ENCODE data around the gene B3GAT2. TPM values are rescaled to one million over a fixed set of nuclear protein-coding genes. Genes with fewer than 3 reads are reported as not detected.

Gene B3GAT2
- total and polyA plus RNA-seq, 2 donors (not counting 1 experiment from before 2014, with no cell fraction given), result not detected

GRCh38 chr6:70860045-70860444 lies 96.8 kb downstream of the B3GAT2 start:
- Histone ChIP-seq H3K9ac (ENCODE audit: low read length) (no peak overlapping the region), H3K9me3 (ENCODE audit: control extremely low read depth in 1 of 3, control insufficient read depth in 2 of 3, insufficient read depth in 1 of 3, low read length in 2 of 3) (no peaks in the 10 kb centered on the region), H3K27me3 (replicated peaks in 1 of 4; ENCODE audit: control extremely low read depth in 1 of 4, control insufficient read depth in 3 of 4, insufficient read depth in 4 of 4, low read length in 3 of 4) (no peaks in the 10 kb centered on the region), H3K4me3 (ENCODE audit: control extremely low read depth in 1 of 5, extremely low read depth in 1 of 5, insufficient read depth in 1 of 5, low read depth in 2 of 5, low read length in 4 of 5) (no peak overlapping the region), H3K79me2 (ENCODE audit: control insufficient read depth, insufficient read depth, low read length) (no peaks in the 10 kb centered on the region), H3K36me3 (replicated peaks in 1 of 2; ENCODE audit: control extremely low read depth in 1 of 2, control insufficient read depth in 1 of 2, extremely low read depth in 1 of 2, insufficient read depth in 2 of 2, low read length in 1 of 2) (no peaks in the 10 kb centered on the region), H3K4me2 (replicated peaks; ENCODE audit: low read depth, low read length, poor library complexity, severe bottlenecking) (no peak overlapping the region), H3K27ac (ENCODE audit: low read length in 2 of 2) (no peak overlapping the region), H3K4me1 (ENCODE audit: control insufficient read depth in 2 of 2, insufficient read depth in 2 of 2, low read length in 2 of 2) (peaks cover 17 to 27% of the 10 kb centered on the region in 2 donors), H2AFZ (ENCODE audit: insufficient read depth, low read depth, low read length, poor library complexity, severe bottlenecking) (no peak overlapping the region), H4K20me1 (ENCODE audit: control insufficient read depth, insufficient read depth, low read length, poor library complexity, severe bottlenecking) (peaks cover 5% of the 10 kb centered on the region)
- ChIA-PET CTCF (interaction anchor here (0.5 to 1.1 kb wide), 3 partner anchors 24 to 42 kb away, joined by 3 to 4 read pairs (median 3); no protein-coding TSS in a partner anchor), POLR2A (no interaction called here)
- no peak overlapping the region for H3K4me3 Mint-ChIP-seq
- no peak for DNase-seq
- H3K27ac Mint-ChIP-seq, result no peak overlapping the region
- TF ChIP-seq EZH2 (IDR thresholded peaks at IDR 0.05; ENCODE audit: borderline replicate concordance, insufficient read depth, low read depth, low read length, poor library complexity, severe bottlenecking), result no peak
- TF ChIP-seq, protein P1, sequence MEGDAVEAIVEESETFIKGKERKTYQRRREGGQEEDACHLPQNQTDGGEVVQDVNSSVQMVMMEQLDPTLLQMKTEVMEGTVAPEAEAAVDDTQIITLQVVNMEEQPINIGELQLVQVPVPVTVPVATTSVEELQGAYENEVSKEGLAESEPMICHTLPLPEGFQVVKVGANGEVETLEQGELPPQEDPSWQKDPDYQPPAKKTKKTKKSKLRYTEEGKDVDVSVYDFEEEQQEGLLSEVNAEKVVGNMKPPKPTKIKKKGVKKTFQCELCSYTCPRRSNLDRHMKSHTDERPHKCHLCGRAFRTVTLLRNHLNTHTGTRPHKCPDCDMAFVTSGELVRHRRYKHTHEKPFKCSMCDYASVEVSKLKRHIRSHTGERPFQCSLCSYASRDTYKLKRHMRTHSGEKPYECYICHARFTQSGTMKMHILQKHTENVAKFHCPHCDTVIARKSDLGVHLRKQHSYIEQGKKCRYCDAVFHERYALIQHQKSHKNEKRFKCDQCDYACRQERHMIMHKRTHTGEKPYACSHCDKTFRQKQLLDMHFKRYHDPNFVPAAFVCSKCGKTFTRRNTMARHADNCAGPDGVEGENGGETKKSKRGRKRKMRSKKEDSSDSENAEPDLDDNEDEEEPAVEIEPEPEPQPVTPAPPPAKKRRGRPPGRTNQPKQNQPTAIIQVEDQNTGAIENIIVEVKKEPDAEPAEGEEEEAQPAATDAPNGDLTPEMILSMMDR (IDR thresholded peaks at IDR 0.05), result no peak
- peaks cover 32% of the 10 kb centered on the region for H3K4me1 Mint-ChIP-seq
- no CpG with 5 or more reads among the region's 1 CpG for WGBS (ENCODE audit: insufficient coverage)
- H3K27me3 Mint-ChIP-seq, result no peaks in the 10 kb centered on the region
- intact Hi-C loops (cut with micrococcal nuclease), result no loop called here
- no peak for ATAC-seq (ENCODE audit: low read depth)
- no peaks in the 10 kb centered on the region for H3K9me3 Mint-ChIP-seq (ENCODE audit: insufficient read depth)

GRCh38 chr6:70857387-70858077 lies 99.3 kb downstream of the B3GAT2 start:
- no peaks in the 10 kb centered on the region for H3K9me3 Mint-ChIP-seq (ENCODE audit: insufficient read depth)
- no peak overlapping the region for H3K27ac Mint-ChIP-seq
- Histone ChIP-seq H3K27ac (ENCODE audit: low read length in 2 of 2) (no peak overlapping the region), H3K27me3 (replicated peaks in 1 of 4; ENCODE audit: control extremely low read depth in 1 of 4, control insufficient read depth in 3 of 4, insufficient read depth in 4 of 4, low read length in 3 of 4) (no peaks in the 10 kb centered on the region), H3K4me1 (ENCODE audit: control insufficient read depth in 2 of 2, insufficient read depth in 2 of 2, low read length in 2 of 2) (peaks cover 10 to 17% of the 10 kb centered on the region in 2 donors), H4K20me1 (ENCODE audit: control insufficient read depth, insufficient read depth, low read length, poor library complexity, severe bottlenecking) (peaks cover 5% of the 10 kb centered on the region), H3K36me3 (replicated peaks in 1 of 2; ENCODE audit: control extremely low read depth in 1 of 2, control insufficient read depth in 1 of 2, extremely low read depth in 1 of 2, insufficient read depth in 2 of 2, low read length in 1 of 2) (peaks cover 1 to 6% of the 10 kb centered on the region in 2 experiments), H3K4me3 (ENCODE audit: control extremely low read depth in 1 of 5, extremely low read depth in 1 of 5, insufficient read depth in 1 of 5, low read depth in 2 of 5, low read length in 4 of 5) (no peak overlapping the region), H3K4me2 (replicated peaks; ENCODE audit: low read depth, low read length, poor library complexity, severe bottlenecking) (peak overlapping the region; percentile 38), H3K79me2 (ENCODE audit: control insufficient read depth, insufficient read depth, low read length) (no peaks in the 10 kb centered on the region), H2AFZ (ENCODE audit: insufficient read depth, low read depth, low read length, poor library complexity, severe bottlenecking) (no peak overlapping the region), H3K9me3 (ENCODE audit: control extremely low read depth in 1 of 3, control insufficient read depth in 2 of 3, insufficient read depth in 1 of 3, low read length in 2 of 3) (no peaks in the 10 kb centered on the region), H3K9ac (ENCODE audit: low read length) (no peak overlapping the region)
- DNase-seq, result peak; percentile 59
- CTCF ChIA-PET, result interaction anchor here (0.9 to 2.2 kb wide), 7 partner anchors 10 to 637 kb away, joined by 3 to 14 read pairs (median 4); no protein-coding TSS in a partner anchor
- no peak for TF ChIP-seq EZH2 (IDR thresholded peaks at IDR 0.05; ENCODE audit: borderline replicate concordance, insufficient read depth, low read depth, low read length, poor library complexity, severe bottlenecking)
- TF ChIP-seq, protein P1 (IDR thresholded peaks at IDR 0.05), result no peak
- H3K4me1 Mint-ChIP-seq, result peaks cover 21% of the 10 kb centered on the region
- intact Hi-C loops (cut with micrococcal nuclease), result no loop called here
- H3K27me3 Mint-ChIP-seq, result no peaks in the 10 kb centered on the region
- H3K4me3 Mint-ChIP-seq, result no peak overlapping the region
- ATAC-seq (ENCODE audit: low read depth), result peak; percentile 98
- no CpG with 5 or more reads among the region's 5 CpGs for whole genome bisulfite sequencing (ENCODE audit: insufficient coverage)
- POLR2A ChIA-PET, result interaction anchor here (0.8 kb wide), 1 partner anchor 431 kb away, joined by 3 read pairs; no protein-coding TSS in a partner anchor

Measured in B cell (primary cell).